NCI-H2029 treated with DMSO at 0.1 percent for 48 hours (cell line): ENCODE results near the gene SH3YL1.

ENCODE experiments used
- DNase-seq: peaks from one replicate; lab custom pipeline; 2025; lab: John Stamatoyannopoulos, UW

The SH3YL1 gene

DNA sequence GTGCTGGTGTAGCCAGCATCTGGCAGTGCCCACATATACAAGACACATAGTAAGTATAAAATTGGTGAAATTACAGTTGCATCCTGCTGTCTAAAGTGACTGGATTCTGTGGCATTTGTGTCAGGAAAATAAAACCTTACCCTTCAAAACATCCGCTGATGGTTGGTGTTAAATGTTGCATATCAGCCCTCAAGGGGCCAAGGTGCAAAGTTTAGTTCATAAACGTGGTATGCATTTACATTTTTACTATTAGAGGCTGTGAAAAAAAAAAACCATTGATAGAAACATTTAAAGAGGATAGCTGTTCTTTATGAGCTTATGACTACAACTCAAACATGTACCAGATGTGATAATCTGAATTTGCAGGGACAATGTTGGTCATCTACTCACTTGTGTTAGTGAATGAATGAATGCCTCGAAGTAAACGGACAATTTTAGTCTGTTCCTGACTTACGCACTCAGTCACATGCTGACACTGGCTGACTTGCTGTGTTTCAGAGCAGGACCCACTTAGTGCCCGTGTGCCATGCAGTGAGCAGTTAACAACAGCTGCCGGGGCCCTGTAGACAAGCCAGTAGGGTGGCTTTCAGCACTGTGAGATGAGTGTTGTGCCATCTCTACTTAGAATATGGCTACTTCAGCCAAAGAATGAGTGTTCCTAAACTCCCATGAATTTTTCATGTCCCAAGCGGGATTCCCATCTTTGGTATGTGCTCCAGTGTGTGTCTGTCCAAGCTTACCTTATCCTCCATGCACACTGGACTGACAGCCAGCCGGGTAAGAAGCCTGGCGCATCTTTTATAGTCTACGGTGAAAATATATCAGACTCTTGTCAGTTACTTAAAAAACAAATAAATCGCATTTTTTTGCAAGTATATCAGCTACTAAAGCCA is 18.8 kb upstream of the SH3YL1 start:
- no peak for DNase-seq

- no peak for DNase-seq
Observed at GRCh38 chr2:281381-281780, 17.5 kb upstream of the SH3YL1 start.

DNA sequence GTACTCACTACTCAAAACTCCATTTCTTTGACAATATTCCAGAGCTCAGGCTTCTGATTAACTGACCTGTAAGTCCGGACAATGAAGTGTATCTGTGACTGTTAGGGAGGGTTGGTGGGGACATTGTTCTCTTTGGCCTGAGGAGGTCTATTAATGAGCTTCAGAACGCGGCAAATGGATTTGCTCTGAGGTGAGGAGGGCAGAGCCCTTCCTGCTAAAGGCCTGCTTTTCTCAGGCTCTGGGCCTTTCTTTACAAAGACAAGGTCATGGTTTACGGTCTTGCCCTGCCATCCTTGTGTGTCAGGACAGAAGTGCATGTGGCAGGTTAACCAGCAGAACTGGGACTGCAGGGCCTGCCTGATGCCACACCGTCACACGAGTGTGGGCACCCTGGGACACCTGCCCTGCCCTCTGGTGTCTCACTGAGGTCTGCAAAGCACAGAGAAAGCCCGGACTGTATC is 16.8 kb upstream of the SH3YL1 start:
- DNase-seq: no peak

GRCh38 chr2:279956-280649 is 16.3 kb upstream of the SH3YL1 start:
- no peak for DNase-seq

DNA sequence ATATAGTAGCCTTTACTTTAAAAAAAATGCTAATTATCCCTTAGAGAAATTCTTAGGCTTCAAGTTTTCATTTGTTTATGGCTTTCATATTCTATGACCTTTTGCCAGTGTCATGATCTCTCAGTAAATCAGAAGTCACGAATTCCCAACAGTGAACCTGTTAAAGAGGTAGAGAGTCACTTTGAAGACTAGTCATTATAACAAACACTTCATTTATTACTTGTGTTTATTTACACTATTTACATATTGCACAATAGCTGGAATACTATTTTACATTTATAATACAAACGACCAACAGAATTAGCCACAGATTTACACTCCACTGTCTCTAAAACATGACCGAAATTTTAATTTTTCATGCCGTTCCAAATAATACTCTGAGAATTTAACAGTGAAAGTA is 15.5 kb upstream of the SH3YL1 start:
- DNase-seq: no peak

GRCh38 chr2:278927-279320 is 15.1 kb upstream of the SH3YL1 start:
- no peak for DNase-seq

DNA sequence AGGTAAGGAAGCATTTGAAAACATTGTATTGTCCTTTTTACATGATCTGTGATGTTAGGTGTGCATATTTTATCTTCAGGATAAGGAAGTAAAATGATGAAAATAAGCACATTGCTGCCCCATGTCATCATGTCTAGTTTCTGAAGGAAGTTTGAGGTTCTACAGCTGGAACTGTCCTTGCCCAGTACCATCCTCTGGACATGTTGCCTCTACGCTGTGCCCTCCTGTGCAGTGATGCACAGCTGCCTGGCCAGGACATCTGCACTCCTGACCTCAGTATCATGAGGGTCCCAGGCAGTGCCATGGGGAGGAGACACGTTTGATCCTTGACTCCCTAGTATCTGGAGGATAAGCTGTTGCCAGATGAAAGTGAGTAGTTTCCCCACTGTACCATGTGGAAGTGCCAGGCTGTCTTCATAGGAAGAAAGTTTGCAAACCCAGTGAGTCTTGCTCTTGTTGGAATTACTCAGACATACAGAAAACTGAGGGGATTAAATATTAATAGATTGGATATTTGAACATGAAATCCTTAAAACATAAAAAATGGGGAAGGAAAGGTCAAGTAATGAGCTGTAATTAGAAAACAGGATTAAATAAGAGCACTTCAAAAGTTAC is 14.6 kb upstream of the SH3YL1 start:
- DNase-seq: no peak

DNA sequence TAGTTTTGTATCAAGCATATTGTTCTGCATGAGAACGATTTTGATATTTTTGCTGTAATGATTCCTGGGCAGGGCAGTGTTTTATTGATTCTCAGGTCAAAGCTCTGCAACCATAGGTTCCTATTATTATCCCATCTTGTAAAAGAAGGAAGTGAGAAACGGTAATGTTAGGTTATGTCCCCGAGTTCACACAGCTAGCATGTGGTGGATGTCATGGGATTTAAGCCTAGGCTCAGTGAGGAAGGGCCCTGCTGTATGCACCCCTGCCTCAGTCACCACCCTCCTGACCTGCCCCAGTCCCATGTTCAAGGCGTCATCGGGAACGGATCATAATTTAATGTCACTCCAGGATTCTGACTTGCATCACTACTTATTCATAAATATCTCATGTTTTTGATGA is 11.6 kb upstream of the SH3YL1 start:
- DNase-seq: no peak

DNA sequence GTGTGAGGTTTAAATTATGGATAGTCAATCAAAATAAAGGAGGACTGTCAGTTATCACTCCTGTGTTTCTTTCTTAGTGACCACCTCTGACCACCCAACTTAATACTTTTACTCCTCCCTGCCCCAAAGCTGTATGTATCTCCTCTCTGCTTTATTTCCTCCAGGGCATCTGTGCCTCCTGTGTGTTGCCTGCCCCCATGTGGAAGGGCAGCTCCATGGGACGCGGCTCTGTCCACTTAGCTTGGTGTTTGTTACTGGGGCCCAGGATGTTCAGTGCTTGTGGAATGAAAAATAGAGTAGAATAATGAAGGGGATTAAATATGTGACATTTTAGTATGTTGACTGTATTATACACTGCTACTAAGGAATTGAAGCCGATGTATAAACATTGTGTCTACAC is 10.7 kb upstream of the SH3YL1 start:
- no peak for DNase-seq

DNA sequence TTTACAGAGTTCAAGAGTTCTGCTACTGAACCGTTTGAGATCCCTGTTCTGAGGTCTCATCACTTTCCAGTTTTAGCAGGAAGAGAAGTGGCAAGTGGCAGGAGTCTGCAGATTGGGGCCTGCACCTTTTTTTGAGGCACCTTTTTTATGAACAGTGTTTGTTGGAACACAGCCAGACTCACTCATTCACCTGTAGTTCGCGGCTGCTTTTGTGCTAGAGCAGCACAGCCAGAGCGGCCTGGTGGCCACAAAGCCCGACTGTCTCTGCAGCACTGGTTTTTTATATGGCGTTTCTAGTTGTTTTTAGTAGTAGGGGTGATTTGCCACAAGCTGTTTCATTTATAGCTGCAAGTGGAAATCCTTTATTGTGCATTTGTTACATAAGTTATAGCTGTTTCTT is 9.5 kb upstream of the SH3YL1 start:
- peak; percentile 24 for DNase-seq

DNA sequence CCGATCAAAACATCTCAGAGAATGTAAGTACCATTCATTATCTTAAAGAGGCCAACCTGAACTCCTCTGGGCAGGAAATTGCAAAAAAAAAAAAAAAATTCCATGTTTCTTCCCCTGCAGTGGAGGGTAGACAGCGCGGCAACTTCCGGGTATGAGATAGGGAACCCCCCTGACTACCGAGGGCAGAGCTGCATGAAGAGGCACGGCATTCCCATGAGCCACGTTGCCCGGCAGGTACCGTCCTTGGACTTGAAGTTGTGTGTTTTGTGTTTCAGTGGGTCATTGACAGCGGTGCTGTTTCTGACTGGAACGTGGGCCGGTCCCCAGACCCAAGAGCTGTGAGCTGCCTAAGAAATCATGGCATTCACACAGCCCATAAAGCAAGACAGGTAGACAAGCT is 8.1 kb upstream of the SH3YL1 start:
- no peak for DNase-seq

GRCh38 chr2:270861-271260 is 7.0 kb upstream of the SH3YL1 start:
- DNase-seq: no peak

DNA sequence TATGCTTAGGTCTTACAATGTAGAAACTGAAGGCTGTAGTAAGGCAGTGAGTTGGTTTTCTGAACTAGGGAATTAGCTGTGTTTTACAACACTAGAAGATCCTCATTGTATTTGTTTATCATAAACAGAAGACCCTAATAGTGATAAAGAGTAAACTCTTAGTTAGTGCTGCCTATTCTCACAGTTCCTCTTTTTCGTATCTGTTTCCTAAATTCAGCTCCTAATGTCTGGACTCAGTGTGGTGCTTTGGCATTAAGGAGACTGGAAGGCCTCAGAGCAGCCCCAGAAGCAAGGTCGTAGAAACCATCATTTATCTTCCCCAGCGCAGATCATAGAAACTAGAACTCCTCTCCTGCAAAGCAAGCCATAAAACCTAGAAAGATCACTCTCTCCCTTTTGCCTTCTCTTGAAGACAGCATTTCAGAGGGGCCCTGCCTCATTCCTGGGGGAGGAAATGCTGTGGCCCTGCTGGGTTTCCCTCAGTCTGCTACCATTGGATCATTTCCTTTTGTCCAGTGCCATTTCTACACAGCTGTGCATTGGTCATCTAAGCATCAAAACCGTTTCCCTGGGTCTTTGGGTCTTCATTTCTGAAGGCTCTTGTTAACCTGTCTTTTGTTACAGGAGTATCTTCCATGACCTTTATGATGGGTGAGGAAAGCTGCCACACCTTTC is 5.7 kb upstream of the SH3YL1 start:
- DNase-seq: no peak

- no peak for DNase-seq
Observed at GRCh38 chr2:268323-268722, 4.5 kb upstream of the SH3YL1 start.

GRCh38 chr2:264493-265468 is 949 bp upstream of the SH3YL1 start, which contains the start of gene ACP1:
Gene ACP1, plus strand, starts transcription at chr2:264947. Its CDS starts 18 bp downstream, at chr2:264965.
- DNase-seq: peak; percentile 66

- no peak for DNase-seq
Observed at GRCh38 chr2:263022-263738, 652 bp downstream of the SH3YL1 start.

GRCh38 chr2:262117-262516 is 1.7 kb downstream of the SH3YL1 start:
- DNase-seq: no peak

DNA sequence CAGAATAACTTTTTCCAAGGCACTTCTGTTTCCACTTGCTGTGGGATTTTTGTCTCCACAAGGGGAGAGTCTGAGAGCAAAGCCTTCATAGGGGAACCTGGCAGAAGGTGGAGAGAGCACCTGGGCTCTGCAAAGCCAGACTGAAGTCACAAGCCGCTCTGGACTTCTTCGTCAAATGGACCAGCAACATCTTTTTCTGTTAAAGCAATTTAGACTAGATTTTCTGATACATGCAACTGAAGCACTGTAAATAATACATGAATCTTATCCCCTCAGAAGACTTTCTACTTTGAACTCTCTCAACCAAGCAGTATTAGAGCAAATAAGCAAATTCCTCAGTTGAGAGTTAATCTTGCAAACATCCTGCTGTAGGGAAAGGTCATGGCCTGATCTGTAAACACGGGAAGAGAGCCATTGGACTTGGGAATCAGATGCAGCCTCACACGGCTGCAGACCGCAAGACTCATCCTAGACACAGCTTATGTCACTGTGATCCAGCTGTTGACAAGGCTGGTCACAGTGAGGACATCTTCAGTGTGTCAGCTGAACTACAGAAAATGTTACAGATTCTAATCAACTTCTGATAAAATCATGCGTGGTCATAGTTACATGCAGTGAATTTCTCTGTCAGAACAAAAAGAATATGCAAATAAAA is 3.2 kb downstream of the SH3YL1 start:
- DNase-seq: no peak

DNA sequence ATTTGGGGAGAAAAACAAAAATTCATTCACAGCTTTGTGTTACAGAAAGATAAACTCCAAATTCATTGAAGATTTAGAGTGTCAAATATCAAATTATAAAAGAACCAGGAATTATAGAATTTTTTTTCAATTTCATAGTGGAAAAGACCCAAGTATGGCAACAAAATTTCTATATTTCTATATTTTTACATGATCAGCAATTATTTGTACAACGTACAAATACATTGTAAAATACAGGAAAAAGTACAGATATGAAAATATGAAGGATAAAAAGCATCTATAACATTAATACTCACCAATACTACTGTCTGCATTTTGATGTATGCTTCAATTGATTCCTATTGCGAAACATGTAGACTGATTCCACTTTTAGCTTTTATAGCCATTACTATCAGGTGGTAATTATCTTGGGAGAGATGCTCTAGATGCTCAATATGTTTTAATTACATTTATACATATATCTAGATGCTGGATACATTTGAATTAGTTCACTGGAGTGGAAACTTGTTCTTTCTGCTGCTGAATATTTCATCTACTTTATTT is 4.0 kb downstream of the SH3YL1 start:
- DNase-seq: no peak

DNA sequence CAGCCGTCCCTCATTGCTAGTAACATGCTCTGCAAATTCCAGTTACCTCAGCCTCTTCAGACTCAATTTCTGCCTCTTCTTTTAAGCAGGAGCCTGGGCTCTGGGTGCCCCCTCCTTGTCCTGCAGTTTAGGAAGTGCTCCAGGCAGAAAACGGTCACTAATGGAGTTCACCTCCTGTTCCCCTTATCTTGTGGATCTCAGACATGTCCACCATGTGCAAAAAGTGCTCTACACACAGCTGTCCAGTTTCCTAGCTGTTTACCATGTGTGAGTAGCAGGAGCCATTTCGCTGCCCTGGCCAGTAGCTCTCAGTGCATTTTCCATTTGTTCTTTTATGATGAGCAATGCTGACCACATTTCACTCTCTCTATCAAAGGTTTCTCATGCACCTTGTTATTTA is 4.9 kb downstream of the SH3YL1 start:
- no peak for DNase-seq
